NCI-H2107 treated with DMSO at 0.1 percent for 48 hours (cell line): ENCODE results near the gene HSF2BP.
"Not testable (repeated sequence)": the region's sequence is repeated elsewhere in the genome, so short reads cannot be mapped to it uniquely, and the experiment has no call there.

Experiments used
- DNase-seq: peaks from one replicate; lab custom pipeline; 2025; ENCODE audit not compliant: unreplicated experiment; lab: John Stamatoyannopoulos, UW

HSF2BP gene

DNA sequence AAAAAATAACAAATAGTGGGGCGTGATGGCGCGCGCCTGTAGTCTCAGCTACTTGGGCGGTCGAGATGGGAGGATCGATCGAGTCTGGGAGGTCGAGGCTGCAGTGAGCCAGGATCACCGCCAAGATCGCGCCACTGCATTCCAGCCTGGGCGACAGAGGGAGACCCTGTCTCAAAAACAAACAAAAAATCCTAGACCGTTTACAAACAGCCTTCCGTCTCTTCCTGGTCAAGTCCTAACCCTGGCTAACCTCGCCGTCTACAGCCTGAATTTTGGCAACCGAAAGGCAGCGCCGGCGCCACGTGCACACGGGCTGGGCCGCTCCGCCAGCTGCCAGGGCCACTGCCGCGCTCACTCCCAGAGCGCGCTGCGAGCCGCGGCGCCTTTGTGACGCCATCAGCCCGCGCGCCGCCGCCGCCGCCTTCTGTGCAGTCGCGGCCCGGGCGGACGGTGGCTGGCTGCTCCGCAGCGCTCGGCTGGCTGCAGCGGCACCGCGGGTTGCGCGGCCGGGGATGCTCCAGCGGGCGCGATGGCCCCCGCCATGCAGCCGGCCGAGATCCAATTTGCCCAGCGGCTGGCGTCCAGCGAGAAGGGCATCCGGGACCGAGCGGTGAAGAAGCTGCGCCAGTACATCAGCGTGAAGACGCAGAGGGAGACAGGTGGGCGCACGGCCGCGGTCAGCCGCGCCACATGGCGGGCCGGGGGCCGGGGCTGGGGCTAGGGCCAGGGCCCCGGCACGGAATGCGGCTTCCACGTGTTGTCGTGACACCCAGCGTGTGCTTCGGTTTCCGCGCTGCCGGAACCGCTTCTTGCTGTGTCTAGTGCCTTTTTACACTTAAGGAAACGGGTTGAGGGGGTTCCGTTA is at the start of gene HSF2BP, which contains the start of gene RRP1B:
TSS of gene HSF2BP (minus strand) at position 353 of the 865 bp plus-strand sequence. CDS start 1,392 bp downstream, outside the sequence.
TSS of gene RRP1B (plus strand) at position 425 of the 865 bp plus-strand sequence. CDS start at position 530, 105 bp downstream.
- DNase-seq = peak; percentile 49

DNA sequence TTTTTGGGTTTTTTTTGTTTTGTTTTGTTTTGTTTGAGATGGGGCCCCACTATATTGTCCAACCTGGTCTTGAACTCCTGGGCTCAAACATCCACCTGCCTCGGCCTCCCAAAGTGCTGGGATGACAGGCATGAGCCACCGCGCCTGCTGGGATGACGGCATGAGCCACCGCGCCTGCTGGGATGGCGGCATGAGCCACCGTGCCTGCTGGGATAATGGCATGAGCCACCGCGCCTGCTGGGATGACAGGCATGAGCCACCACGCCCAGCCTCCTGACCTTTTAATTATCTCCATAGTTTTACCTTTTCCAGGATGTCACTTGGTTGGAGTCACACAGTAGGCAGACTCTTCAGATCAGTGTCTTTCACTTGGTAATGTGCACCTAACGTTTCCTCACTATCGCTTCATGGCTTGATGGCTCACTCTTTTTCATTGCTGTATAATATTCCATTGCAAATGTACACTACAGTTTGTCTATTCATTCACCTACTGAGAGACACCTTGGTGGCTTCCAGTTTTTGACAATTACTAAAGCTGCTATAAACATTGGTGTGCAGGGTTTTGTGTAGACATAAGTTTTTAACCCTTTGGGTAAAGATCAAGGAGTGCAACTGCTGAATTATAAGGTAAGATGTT is 49.6 kb upstream of the HSF2BP start:
- no peak for DNase-seq

- DNase-seq = no peak
Observed at GRCh38 chr21:43707462-43707861, 48.2 kb upstream of the HSF2BP start.

- DNase-seq = peak; percentile 37
Observed at GRCh38 chr21:43703035-43703880, 44.0 kb upstream of the HSF2BP start.

DNA sequence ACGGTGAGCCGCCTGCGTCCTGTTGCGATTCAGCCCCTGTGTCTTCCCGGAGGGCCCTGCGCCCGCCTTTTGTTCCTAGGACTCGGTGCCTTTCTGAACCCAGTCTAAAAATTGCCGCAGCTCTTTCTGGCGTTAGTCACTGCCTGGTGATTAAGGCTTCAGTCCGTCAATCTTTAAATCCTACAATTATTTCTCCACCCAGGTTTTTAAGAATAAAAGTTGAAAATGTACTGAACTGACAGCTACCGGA is 43.4 kb upstream of the HSF2BP start:
- DNase-seq = no peak

GRCh38 chr21:43701936-43702784 is 42.9 kb upstream of the HSF2BP start:
- no peak for DNase-seq

GRCh38 chr21:43699933-43700599 is 40.8 kb upstream of the HSF2BP start:
- no peak for DNase-seq

DNA sequence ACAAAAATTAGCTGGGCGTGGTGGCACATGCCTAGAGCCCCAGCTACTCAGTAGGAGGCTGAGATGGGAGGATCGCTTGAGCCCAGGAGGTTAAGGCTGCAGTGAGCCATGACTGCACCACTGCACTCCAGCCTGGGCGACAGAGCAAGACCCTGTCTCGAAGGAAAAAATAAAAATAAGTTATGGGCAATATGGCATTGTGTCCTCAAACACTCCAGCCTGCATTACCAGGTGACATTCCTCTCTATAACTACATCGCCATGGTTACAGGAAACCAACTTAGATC is 40.1 kb upstream of the HSF2BP start:
- DNase-seq = not testable (repeated sequence)

- no peak for DNase-seq
Observed at GRCh38 chr21:43697758-43698643, 38.7 kb upstream of the HSF2BP start.

DNA sequence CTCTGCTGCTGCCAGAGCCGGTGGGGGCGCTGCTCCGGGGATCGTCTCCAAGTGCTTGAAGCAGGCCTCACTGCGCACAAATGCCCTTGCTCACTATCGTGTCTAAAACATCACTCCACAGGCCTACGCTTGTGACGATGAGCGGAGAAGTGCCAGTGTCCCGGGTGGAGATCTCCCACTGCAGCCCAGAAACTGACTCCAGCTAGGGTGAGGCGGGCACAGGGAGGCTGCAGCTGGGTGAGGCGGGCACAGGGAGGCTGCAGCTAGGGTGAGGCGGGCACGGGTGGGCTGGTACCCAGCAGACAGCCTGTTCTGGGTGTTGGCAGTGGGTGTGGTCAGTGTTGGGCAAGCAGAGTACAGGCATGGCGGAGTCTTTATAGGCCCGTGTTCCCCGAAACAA is 36.9 kb upstream of the HSF2BP start:
- no peak for DNase-seq

DNA sequence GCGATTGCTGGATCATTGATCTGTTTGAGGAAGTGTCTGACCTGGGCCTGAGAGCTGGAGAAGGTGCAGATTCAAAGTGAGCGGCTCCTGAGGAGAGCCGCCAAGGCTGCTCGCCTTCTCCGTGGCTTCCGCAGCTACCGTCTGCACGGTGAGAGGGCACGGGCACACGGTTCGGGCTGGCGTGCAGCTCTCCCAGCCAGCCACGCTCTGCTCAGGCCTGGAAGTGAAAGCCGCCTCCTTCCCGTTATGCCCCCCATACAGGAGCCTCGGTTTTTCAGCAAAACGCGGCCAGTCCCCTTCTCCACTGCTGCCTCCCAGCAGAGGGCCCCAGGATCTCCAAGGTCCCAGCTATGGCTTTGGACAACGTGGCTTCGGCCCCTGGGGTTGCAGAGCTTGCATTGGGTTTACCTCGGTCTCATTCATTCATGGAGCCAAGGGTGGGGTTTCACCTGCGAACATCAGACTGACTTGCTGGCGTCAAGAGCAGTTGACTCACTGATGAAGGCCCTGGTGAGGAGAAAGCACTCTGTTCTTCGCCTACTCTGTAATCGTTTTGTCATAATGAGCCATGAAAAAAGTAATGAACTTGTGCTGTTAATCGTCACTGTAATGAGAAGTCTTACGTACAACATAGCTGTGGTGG is 35.3 kb upstream of the HSF2BP start:
- DNase-seq = no peak

- DNase-seq = no peak
Observed at GRCh38 chr21:43693981-43694380, 34.7 kb upstream of the HSF2BP start.

DNA sequence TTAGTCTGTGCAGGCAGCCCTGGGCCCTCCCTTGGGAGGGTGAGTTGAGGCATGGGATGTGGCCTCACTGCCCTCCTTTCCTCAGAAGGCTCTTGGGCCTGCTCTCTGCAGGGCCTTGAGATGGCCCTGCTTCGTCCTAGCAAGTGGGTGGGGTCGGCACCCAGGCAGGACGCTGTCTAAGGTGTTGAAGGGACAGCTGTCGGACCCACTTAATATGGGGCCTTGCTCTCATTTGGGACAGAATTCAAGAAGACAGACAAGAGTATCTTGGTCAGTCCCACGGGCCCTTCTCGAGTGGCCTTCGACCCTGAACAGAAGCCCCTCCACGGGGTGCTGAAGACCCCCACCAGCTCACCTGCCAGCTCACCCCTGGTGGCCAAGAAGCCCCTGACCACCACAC is 33.7 kb upstream of the HSF2BP start:
- no peak for DNase-seq

DNA sequence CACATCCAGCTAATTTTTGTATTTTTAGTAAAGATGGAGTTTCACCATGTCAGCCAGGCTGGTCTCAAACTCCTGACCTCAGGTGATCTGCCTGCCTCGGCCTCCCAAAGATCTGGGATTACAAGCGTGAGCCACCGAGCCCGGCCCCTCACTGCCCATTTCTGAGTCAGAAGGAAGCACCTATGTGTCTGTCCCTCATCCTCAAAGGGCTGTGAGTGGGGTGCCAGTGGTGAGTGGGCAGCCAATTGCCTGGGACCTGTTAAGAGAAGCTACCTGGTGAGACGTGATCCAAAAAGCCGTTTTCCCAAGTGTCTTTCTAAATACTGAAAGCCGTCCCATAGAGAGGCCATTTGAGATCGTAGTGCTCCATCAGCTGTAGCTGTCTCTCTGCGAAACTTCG is 32.5 kb upstream of the HSF2BP start:
- DNase-seq = no peak

- DNase-seq = no peak
Observed at GRCh38 chr21:43691086-43691795, 32.0 kb upstream of the HSF2BP start.

DNA sequence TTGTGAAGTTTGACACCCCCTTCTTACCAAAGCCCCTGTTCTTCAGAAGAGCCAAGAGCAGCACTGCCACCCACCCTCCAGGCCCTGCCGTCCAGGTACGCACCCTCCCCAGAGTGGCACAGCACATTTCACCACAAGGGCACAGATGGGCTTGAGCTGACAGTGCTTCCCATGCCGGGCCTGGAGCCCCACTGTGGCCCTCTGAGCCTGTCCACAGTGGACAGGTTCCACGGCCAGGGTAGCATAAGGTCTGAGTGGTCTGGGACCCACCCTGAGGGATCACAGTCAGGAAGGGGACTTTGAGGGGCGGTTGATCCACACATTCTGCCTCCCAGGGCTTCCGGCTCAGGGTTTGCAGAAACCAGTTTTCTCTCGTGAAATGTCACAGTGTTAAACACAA is 31.1 kb upstream of the HSF2BP start:
- no peak for DNase-seq

- DNase-seq = no peak
Observed at GRCh38 chr21:43689556-43690337, 30.5 kb upstream of the HSF2BP start.

- no peak for DNase-seq
Observed at GRCh38 chr21:43688906-43689305, 29.6 kb upstream of the HSF2BP start.
